HTERT RPE-1 (cell line): Measurements from ENCODE around the gene ALKBH5.
"Not testable (repeated sequence)": the region's sequence is repeated elsewhere in the genome, so short reads cannot be mapped to it uniquely, and the experiment has no call there.

Experiments
- in situ Hi-C: fragments of 300-500 bp; cut with MboI; formaldehyde crosslinking; loops from 4 replicates; pipeline ENCODE4 v1.14.3; 2020; ENCODE audit warnings: low sequenced_read_pairs

ALKBH5 gene

DNA sequence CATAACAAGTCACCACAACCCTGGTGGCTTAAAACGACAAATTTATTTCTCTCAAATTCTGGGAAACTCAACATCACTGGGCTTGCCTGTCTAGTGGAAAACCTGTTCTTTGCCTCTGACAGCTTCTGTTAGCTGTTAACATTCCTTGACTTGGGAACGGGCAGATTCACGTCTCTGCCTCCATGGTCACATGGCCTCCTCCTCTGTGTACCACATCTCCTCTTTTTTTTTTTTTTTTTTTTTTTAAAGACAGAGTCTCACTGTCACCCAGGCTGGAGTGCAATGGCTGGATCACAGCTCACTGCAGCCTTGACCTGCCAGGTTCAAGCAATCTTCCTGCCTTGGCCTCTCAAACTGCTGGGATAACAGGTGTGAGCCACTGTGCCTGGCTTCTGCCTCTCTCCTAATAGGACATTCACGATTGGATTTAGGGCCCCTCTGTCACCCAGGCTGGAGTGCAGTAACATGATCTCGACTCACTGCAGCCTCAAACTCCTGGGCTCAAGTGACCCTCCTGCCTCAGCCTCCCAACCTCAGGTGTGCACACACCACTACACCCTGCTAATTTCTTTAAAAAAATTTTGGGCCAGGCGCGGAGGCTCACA is 30.1 kb downstream of the ALKBH5 start:
- in situ Hi-C loops = no loop called here

DNA sequence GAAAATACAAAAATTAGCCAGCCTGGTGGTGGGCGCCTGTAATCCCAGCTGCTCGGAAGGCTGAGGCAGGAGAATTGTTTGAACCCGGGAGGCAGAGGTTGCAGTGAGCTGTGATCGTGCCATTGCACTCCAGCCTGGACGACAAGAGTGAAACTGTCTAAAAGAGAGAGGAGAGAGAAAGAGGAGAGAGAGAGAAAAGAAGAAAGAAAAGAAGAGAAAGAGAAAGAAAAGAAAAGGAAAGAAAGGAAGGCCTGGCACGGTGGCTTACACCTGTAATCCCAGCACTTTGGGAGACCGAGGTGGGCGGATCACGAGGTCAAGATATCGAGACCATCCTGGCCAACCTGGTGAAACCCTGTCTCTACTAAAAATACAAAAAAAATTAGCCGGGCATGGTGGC is 33.3 kb downstream of the ALKBH5 start:
- in situ Hi-C loops = not testable (repeated sequence)

DNA sequence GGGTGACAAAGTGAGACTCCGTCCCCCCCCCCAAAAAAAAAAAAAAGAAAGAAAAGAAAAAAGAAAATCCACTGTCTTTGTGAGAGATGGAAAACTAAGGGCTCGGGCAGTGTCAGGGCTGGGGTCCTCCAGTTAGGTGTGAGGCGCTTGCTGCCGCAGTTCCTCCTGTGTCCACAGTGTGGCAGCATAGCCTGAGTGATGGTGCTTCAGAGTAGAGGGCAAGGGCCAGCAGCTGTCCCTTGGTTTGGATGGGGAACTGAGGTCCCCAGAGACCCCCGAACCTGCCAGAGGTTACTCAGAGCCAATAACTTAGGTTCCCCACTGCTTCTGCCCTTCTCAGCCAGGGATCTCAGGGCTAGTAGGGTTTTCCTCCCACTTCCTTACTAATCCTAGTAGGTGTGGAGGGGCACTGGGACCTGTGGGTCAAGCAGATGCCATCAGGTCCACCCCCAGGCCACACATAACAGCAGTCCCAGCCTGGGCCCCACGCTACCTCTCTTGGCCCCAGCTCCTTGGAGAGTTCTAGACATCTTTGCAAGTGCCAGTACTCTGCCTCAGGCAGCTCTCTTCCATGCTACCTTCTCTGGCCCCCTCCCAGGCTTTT is 33.9 kb downstream of the ALKBH5 start:
- in situ Hi-C loops = no loop called here

DNA sequence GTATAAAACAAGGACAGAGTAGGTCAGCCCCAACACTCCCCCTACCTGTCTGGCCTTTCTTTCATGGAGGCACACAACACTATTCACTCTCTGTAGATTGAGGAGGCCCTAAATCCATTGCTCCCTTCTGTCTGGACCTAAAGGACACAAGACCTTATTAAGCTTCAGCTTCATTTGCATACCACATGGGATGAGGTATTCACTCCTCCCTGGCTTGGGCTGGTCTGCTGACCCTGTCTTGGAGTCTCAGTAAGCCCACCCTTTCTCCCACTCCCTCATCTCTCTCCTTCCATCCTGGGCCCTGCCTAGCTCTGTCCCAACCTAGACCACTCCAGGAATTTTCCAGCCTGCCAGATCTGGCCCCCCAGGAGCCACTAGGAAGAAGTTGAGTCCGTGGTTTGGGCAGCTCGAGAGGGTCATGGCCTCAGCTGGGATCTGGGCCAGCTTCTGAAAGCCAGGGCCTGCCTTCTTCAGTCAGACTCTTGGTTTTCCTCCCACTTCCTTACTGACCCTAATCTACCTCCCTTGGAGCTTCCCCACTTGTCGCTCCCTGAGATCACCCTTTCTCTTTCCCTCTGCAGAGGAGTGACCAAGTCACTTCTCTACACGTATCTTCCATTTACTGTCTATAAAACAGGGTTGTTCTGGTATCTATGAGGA is 35.3 kb downstream of the ALKBH5 start:
- in situ Hi-C loops = no loop called here

DNA sequence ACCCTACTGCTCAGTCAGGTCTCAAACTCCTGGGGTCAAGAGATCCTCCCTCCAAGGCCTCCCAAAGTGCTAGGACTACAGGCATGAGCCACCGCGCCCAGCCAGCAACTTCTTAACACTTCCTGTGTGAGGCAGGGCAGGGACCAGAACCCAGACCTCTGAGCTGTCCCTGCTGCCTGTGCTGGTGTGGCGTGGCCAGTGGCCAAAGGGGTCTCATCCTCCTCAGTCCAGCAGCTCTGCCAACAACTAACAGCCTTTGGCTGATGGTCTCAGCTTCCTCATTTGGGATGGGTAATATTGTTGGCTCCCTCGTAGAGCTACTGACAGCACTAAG is 40.4 kb downstream of the ALKBH5 start:
- in situ Hi-C loops = no loop called here

DNA sequence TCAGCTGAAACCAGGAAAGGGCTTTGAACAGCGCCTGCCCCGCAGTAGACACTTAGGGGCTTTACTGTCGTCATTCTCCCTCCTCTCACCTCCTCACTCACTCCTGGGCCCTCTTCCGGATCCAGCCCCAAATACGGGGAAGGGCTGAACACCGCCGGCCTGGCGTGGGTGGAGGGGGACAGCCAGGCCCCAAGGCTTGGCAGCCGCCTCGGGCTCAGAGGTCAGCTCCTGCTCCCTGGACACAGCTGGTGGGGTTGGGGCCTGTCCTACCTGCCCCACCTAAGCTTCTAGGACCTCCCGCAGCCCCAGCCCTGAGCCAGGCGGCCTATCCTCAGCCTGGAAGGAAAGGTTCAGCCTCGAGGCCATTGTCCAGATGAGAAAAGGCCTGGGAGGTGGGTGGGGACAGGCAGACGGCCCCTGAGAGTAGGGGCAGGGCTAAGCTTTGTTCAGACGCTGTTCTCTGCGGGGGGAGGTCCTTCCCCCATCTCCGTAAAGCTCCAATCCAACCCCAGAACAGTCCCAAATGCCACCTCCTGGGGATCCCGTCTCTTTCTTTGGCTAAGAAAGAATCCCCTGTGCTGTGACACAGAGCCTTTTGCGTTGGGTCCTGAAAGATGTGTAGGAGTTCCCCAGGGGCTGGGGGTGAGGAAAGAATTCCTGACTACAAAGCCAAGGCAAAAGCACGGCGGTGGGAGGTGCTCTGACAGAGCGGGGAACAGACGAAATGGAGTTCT is 40.9 kb downstream of the ALKBH5 start:
- in situ Hi-C loops = no loop called here

DNA sequence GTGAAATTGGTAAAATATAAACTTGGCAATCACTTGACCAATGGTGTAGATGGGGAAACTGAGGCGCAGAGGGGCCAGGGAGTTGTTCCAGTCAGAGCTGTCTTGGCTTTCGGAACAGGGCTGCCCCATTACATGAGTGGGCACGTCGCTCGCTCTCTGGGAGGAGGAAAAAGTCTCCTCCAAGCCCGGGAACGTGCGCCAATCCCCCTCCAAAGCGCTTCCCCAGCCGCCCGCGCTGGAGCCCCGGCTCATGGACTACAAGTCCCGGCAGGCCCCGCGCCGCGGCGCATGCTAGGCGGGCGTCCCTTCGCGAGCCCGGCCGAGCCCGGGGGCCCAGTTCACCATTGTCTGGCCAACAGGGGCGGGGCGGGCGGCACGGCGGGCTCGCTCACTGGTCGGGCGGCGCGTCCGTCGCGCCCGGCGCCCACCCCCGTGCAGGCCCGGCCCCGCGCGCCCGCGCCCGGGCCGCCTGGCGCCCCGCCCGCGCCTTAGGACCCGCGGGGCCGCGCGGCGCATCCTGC is 41.6 kb downstream of the ALKBH5 start, which contains the start of gene LLGL1:
TSS of gene LLGL1 (plus strand) at position 515 of the 521 bp plus-strand sequence. CDS start 48 bp downstream, outside the sequence.
- in situ Hi-C loops = no loop called here

DNA sequence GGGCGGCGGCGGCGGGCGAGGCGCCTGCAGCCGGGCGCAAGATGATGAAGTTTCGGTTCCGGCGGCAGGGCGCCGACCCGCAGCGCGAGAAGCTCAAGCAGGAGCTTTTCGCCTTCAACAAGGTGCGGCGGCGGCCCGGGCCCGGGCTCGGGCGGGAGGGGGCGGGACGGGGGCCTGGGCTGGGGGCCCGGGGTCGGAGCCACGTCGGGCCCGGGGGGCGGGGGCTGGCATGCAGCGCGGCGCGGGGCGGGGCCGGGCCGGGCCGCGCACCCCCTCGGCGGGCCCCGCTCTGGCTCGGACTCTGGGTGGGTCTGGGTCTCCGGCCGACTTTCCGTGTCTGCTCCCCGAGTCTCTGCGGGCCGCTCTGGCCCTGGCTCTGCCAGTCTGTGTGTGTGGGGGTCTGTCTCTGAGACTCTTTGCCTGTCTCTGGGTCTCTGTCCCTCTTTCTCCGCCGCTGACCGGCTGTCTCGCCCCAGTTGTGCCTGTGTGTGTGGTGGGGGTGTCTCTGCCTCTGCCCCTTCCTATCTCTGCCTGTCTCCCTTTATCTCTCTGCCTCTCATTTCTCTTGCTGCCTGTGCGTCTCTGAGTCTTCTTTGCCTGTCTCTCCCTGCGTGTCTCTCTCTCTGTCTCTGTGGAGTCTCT is 42.1 kb downstream of the ALKBH5 start:
- in situ Hi-C loops = no loop called here

DNA sequence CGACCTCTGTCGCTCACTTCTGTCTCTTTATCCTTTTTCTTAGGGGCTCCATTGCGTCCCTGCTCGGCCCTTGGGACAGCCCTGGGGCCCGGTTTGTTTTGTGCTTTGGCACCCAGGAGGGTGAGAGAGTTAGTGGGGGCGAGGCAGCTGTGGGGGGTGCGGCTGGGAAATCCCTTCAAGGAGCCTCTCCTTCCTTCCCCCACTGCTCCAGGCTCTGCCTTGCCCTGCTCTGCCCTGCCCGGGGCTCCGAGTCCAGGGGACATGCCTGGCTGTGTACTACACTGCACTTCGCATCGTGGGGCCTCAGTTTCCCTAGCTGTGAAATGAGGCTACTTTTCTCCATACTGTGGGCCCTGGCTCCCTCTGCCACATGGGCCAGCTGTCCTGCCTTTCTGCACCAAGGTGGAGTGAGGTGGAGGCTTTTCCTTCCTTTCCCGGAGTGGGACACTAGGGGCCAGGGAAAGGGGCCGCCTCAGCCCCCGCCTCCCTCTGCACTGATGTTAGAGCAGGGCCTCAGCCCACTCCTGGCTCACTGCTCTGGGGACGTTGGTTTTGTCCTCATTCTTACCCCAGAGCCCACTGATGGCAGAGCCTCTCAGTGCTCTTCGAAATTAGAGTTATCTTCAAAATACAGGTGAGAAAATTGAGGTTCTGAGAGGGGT is 42.8 kb downstream of the ALKBH5 start:
- in situ Hi-C loops = no loop called here

DNA sequence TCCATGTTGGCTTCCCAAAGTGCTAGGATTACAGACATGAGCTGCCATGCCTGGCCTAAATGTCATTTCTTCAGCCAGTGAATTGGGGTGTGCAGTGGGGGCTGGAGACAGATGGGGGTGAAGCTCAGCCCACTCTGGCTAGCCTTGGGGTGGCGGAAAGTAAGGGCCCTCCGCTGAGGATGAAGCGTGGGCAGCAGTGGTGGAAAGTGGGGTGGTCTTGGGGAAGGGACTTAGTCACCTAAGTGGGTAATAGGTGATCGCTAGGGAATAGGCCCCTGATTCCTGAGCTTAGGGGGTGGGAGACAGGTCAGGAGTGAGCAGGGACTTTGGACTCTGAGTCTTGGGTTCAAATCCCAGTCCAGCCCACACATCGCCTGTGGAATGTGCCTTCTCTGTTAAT is 44.0 kb downstream of the ALKBH5 start:
- in situ Hi-C loops = no loop called here

DNA sequence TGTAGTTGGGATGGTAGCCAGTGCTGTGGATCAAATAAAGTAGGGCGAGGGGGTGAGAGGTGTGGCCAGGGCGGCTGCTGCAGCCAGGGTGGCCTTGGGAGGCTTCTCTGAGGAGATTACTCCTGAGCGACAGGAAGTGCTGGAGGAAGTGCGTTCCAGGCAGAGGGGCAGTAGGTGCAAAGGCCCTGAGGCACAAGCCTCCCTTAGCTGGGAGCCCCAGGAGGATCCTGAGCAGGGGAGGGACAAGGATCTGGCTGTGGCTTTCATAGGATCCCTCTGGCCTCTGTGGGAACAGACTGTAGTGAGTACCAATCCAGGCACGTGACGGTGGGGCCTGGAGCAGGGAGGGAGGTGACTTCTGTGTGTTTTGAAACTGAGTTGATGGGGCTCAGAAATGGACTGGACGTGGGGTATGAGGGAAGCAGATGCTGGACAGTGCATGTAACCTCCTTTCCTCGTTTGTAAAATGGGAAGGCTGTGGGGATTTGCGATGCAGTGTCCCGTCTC is 44.6 kb downstream of the ALKBH5 start:
- in situ Hi-C loops = no loop called here

DNA sequence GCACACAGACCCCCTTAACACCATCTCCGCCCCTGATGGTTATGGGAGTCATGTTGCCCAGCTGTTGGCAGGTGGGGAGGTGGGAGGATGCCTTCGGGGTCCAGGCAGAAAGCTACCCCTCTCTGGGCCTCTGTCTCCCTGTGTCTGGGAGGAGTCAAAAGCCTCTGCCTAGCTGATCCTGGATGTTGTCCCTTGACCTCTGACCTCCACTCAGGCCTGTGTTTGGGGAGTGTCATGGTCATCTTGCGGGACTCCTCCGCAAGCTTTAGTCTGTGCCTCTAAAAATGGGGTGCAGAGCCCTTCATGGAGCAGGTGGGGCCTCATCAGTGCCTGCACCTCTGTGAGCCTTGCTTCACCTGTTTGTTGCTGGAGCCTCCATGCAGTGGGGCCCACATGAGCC is 45.6 kb downstream of the ALKBH5 start:
- in situ Hi-C loops = no loop called here

DNA sequence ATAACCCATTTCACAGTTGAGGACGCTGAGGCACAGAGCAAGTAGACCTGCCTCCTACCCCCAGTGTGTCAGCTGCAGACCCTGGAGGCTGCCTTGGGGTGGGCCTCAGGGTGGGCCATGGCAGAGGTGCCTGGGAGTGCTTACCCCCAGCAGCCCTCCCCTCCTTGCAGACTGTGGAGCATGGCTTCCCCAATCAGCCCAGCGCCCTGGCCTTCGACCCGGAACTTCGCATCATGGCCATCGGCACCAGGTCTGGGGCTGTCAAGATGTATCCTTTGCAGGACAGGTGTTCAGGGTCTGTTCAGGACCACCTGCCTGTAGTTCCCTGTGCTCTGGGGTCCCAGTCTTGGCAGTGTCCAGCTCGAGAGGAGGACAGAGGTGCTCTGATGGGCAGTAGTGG is 46.1 kb downstream of the ALKBH5 start:
- in situ Hi-C loops = no loop called here

DNA sequence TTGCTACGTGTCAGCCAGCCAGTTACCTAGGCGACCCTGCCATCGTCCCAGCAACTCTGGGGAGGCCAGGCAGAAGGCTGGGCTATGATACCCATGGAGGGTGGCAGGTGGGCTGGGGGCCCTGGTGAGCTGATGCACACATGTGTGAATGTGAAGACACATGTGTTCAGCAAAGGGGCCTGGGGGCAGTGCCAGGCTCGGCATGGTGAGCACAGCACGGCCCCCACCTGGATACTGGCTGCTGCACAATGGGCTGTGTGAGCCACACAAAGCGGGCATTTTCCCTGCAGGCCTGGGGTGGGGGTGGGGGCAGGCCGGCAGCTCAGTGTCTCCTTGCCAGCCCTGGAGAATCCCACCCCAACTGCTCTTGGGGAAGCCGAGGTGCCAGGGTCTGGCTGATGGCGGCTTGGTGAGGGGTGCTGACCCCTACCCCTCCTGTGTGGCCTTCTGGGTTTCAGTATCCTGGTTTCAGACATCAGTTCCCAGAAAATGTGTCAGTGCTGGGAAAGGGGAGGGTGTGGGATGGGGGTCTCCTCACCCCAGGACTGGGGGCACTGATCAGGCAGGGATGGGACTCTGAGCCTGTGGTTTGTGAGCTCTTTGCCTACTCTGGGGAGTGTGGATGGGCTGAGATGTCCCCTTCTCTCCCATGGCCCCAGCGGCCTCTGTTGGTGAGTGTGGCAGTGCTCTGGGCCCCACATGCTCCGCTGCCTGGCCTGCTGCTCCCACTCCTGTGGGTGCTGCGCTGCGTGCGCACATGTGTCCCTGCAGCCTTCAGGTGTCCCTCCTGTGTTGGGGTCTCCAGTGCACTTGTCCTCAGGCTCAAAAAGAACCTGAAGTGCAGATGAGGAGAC is 46.9 kb downstream of the ALKBH5 start:
- in situ Hi-C loops = no loop called here

DNA sequence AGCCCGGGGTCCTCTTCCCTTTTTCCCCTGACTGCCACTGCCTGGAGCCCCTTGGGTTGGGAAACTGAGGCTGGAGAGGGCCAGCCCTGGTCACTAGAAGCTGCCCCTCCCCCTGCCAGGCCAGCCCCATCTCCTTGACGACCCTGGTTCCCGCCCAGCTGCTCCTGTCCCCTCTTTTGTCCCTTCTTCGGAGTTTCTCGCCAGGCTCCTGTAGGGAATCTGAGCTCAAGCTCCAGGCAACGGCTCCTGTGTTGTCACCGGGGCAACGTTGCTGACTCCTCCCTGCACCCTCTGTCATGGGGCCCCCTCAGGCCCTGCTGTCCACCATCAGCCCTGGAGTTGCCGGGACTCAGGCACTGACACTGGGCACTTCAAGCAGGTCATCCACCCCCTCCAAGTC is 47.5 kb downstream of the ALKBH5 start:
- in situ Hi-C loops = no loop called here

DNA sequence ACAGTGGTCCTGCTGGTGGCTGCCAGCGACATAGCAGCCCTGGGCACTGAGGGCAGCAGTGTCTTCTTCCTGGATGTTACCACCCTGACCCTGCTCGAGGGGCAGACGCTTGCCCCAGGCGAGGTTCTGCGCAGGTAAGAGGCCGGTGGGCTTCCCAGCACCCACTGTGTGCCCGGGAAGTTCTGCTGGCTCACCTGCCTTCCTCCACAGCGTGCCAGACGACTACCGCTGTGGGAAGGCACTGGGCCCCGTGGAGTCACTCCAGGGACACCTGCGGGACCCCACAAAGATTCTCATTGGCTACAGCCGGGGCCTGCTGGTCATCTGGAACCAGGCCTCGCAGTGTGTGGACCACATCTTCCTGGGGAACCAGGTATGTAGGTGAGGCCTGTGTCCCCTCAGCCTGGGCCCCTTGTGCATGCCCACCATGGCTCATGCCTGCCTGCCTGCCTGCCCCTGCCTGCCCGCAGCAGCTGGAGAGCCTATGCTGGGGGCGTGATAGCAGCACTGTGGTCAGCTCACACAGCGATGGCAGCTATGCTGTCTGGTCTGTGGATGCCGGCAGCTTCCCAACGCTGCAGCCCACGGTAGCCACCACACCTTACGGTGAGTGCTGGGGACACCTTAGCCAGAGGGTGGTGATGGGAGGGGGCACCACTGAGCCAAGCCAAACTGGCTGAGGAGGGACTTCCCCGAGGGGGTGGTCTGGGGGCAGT is 50.3 kb downstream of the ALKBH5 start:
- in situ Hi-C loops = no loop called here

DNA sequence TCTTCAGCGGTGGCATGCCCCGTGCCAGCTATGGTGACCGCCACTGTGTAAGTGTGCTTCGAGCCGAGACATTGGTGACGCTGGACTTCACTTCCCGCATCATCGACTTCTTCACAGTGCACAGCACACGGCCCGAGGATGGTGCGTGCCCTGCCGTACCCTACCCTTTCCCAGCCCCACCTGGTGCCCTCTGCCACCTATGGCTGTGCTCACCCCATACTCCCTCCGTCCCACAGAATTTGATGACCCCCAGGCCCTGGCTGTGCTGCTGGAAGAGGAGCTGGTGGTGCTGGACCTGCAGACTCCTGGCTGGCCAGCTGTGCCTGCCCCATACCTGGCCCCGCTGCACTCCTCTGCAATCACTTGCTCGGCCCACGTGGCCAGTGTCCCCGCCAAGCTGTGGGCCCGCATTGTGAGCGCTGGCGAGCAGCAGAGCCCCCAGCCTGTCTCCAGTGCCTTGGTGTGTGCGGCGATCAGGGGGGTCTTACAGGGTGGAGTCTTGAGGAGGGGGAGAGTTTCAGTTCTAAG is 51.3 kb downstream of the ALKBH5 start:
- in situ Hi-C loops = no loop called here

DNA sequence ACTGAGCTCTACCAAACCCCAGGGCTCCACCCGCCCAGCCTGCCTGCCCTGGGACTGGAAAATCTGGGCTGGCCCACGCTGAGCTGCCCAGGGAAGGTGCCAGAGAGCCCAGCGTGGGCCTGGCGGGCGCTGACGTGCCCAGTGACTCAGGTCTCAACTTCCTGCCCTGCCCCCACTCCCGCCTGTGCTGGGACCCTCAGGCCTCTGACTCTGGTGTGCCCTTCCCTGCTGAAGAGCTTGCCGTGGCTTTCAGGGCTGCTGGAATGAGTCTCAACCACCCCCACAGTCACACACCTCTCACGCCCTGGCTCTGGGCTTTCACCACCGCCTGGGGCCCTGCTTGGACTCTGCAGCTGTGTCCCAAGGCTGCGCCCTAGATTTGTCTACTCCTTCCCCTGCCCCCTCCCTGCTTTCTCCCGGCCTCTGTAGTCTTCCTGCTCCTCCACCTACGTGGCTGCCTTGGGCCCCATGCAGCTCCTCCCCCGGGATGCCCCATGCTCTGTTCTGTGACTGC is 52.2 kb downstream of the ALKBH5 start:
- in situ Hi-C loops = no loop called here
